ENCODE measurements around the gene SIGLECL1.

SIGLECL1 gene

DNA sequence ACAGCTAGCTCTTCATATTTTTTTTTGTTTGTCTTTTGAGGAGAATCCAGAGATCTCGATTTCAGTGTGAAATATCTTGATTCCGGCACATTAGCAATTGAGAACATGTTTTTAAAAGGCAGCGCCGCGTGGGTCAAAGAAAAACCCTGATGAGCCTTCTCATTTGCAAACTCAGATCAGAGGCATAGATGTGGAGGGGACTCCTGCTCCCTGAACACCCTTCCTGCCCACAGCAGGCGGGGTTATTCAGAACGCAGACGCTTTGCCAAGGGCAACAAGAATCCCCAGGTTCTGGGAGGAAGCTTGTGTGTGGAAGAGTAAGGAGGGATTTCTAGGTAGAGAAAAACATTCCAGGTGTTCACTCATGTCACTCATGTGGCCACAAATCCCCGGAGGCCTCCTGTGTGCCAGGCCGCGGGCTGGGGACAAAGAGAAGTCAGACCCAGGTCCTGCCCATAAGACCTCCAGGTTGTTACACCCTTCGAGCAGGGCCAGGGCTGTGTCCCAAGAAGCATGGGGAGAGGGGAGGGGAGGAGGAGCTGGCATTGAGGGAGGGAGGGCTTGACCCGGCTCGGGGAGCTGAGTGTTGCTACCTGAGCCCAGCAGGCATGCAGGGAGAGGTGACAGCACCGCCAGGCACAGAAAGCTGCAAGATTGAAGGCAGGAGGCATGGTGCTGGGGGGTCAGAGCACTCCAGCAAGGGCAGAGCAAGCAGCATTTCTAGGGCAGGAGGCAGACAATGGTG lies 44.7 kb downstream of the SIGLECL1 start:
- DNase-seq (ENCODE audit: low read depth): no peak

DNA sequence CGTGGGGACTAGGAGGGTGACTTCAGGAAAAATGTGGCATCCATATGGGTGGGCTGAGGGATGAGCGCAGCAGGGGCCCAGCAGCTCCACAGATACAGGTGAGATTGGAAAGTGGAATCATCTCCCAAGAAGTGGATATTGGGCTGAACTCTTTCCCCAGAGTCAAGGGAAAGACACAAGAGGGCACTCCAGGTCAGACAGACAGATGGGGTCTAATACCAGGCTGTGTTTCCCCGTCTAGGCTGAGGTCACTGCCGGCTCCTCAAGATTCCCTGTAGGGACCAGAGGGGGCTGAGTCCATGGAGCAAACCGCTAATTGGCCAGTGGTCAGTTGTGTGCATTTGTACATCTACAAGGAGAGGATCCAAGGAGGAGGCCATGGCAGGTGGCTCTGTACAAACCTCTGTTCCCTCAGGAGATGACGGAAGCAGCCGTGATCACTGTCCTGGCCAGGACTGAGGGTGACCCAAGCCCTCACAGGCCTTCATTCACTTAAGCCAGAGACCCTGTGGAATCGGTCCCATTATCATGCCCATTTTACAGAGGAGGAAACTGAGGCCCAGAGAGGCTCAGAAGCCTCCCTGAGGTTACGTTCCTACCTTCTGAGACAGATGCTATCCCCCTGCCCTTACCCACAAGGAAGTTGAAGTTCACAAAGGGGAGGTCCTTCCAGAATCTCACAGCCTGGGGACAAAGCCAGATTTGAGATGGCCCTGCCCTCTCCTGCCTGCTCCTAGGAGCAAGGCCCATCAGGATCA lies 45.6 kb downstream of the SIGLECL1 start:
- DNase-seq (ENCODE audit: low read depth): no peak

DNA sequence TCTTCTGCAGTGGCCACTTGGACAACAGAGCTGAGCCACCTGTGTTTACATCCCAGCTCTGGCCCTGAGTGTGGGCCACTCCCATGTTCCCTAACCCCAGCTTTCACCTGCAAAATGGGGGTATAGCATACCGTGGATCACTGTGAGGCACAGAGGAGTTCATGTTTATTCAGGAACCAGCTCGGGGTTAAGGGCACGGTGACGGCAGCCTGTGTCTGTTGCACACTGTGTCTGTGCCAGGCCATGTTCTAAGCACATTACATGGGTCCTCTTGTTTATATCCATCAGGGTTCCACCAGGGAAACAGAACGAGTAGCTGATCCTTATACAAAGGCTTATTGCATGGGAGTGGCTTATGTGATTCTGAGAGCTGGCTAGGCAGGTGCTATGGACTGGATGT lies 46.5 kb downstream of the SIGLECL1 start:
- no peak for DNase-seq (ENCODE audit: low read depth)

DNA sequence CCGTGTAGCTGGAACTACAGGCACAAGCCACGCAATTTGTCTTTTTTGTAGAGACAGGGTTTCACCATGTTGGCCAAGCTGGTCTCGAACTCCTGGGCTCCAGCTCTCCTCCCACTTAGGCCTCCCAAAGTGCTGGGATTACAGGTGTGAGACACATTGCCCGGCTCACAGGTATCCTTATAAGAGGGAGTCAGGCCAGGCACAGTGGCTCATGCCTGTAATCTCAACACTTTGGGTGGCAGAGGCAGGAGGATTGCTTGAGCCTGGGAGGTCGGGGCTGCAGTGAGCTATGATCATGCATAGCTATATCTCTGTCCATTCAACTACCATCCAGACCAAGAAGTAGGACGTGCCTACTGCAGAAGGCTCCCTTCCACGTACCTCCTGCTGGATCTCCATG lies 50.4 kb downstream of the SIGLECL1 start:
- DNase-seq (ENCODE audit: low read depth): no peak

DNA sequence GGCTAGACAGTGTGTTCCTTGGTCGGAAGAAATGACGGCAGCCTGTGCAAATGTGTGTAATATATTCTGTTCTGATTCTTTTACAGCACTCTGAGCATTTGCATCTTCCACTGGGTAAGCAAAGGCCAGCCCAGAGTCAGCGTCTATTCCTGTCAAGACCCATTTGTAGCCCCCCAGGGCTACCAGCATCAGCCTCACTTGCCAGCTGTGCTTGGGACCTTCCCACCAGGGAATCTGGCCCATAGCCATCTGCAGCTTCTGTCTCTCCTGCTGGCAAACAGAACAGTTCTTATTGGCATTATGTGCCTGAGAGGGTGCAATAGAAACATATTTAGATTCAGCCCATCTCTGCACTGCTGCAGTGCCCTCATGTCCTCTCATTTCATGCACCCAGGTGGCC lies 54.6 kb downstream of the SIGLECL1 start:
- DNase-seq (ENCODE audit: low read depth): no peak

DNA sequence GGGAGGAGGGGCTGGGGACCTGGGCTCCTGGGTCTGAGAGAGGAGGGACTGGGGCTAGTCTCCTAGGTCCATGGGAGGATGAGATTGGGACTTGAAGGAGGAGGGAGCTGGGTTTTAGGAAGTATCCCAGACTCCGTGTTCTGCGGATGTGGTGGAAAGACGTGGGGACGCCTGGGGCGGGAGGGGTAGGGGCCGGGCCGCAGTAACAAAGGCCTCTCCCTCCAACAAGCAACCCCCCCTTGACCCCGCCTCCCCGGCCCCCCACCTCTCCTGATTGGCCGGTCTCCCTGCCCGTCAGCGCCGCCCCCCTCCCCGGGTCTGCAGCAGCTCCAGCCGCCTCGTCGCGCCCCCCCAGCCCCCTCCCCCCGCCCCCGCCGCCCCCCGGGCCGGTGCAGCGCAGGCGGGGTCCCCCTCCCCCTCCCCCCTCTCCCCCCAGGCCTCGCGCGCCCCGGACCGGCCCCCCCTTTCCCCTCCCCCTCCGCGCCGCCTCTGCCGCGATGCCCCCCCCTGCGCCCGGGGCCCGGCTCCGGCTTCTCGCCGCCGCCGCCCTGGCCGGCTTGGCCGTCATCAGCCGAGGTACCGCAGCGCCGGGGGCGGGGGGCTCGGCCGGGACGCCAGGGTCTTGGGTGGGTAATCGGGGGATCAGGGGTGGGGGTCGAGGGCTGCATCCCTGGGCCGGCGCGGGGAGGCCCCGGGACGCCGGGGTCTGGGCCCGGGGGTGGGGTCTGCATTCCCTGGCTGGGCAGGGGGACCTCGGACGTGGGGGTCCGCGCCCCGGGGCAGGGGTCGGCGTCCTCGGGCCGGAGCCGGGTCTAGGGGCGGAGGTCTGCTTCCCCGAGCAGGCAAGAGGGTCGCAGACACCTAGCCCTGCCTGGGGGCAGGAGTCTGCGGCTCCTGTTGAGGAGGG lies 60.7 kb downstream of the SIGLECL1 start, which contains the start of gene IGLON5:
Gene IGLON5 (plus strand): TSS at position 294 of the 907 bp plus-strand sequence. CDS start 204 bp downstream, at position 498.
- no peak for DNase-seq (ENCODE audit: low read depth)

DNA sequence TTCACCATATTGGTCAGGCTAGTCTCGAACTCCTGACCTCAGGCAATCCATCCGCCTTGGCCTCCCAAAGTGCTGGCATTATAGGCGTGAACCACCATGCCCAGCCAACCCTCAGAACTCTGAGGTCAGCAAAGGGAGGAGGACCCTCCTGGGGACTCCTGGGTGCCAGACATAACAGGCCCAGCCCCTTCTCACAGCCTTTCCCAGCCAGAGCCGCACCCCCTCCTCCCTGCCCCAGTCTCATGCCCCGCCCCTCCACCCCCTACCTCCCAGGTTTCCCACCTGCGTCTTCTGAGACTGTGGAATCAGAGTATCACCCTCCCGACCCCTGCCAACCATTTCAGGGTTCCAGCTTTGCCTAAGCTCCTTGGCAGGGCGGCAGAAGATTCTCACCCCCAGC lies 65.8 kb downstream of the SIGLECL1 start:
- no peak for DNase-seq (ENCODE audit: low read depth)

DNA sequence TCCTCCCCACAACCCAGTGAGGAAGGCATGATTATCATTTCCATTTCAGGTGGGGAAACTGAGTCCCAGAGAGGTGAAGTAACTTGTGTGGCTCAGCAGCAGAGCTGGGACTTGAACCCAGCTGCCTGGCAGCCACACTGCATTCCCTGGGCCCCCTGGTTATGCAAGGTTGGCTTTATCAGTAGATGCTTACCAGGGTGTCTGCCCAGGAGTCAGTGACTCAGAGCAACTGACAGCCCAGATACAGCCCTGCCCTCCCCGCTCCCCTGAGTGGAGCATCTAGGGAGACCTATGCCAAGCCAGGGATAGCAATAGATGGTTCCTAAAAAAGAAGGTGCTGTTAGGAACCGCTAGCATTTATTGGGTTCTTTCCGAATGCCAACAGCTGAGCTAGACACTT lies 66.5 kb downstream of the SIGLECL1 start:
- no peak for DNase-seq (ENCODE audit: low read depth)

DNA sequence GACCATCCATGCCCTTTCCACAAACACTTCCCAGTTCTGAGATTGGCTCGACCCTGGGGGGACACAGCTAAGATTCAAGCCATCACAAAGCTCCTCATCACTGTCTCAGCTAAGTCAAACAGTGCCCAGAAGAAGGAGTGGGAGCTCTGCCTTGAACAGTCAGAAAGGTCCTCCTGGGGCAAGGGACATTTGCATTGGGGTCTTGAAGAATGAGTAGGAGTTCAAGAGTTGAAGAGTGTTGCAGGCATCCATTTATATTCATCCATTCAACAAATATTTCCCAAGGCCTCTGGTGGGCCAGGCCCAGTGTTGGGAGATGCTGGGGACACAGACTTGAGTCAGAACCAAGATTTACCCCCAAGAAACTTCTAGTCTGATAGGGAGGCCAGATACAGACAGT lies 67.1 kb downstream of the SIGLECL1 start:
- DNase-seq (ENCODE audit: low read depth): no peak

Data from activated T-cell treated with anti-CD3 and anti-CD28 coated beads for 1 hour (primary cell).